Measurements from ENCODE around the gene AFF2. TPM values are rescaled to one million over a fixed set of nuclear protein-coding genes. Genes with fewer than 3 reads are reported as not detected.

The AFF2 gene
- total and polyA plus RNA-seq, 10 donors = 0.04 to 26.6 (median 8.7) TPM

DNA sequence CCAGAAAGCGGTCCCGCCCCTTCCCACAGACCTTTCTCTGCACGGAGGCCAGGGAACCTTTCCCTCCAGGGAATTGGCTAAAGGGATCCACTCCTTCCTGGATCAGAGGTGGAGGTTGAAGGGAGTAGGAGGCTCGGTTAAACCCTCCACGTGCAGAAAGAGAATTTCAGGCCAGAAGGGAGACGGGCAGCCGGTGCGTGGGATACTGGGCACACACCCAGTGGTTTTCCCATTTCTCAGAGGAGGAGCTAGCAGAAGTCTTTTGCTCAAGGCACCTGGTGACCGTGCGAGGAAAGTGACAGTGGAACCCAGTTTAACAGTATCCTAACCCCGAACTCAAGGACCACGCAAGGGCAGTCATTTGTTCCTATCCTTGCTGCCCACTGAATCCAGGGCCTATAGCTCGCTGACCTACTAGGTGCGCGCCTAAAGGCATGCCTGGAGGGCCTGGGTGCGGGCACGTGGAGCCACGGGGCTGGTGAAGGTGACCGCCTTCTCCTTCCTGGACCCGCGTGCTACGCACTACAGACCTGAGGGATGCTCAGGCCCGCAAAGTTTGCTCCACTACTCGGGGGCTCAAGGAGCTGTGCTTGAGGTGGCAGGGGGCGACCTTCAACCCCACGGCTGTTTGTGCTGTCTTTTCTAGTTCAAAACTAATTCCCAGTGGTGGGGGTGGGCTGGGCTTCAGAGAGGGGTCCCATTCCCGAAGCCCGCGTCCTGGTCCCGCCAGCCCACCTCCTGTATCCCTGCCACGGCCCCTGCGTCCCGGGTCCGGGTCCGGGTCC lies 587 bp upstream of the AFF2 start:
- no peak overlapping the region for H3K27ac ChIP-seq
- H3K27me3 ChIP-seq (replicated peaks in 1 of 7) = peaks cover 0 to 49% (median 28%) of the 10 kb centered on the region in 7 donors
- H3K9me3 ChIP-seq = no peaks in the 10 kb centered on the region
- TF ChIP-seq POLR2AphosphoS5 (IDR thresholded peaks at IDR 0.05) = no peak
- no peak for TF ChIP-seq POLR2A (IDR thresholded peaks at IDR 0.05)
- TF ChIP-seq, protein P1, sequence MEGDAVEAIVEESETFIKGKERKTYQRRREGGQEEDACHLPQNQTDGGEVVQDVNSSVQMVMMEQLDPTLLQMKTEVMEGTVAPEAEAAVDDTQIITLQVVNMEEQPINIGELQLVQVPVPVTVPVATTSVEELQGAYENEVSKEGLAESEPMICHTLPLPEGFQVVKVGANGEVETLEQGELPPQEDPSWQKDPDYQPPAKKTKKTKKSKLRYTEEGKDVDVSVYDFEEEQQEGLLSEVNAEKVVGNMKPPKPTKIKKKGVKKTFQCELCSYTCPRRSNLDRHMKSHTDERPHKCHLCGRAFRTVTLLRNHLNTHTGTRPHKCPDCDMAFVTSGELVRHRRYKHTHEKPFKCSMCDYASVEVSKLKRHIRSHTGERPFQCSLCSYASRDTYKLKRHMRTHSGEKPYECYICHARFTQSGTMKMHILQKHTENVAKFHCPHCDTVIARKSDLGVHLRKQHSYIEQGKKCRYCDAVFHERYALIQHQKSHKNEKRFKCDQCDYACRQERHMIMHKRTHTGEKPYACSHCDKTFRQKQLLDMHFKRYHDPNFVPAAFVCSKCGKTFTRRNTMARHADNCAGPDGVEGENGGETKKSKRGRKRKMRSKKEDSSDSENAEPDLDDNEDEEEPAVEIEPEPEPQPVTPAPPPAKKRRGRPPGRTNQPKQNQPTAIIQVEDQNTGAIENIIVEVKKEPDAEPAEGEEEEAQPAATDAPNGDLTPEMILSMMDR (IDR thresholded peaks at IDR 0.05 in 8 of 11, conservative IDR thresholded peaks at IDR 0.05 in 3 of 11) = no peak
- DNase-seq = peak; percentile 74
- peaks cover 0 to 20% (median 12%) of the 10 kb centered on the region in 6 donors for H3K4me1 ChIP-seq
- WGBS, 5 donors = 56 to 78% (median 71%) methylated on average over 22 to 35 of the region's 35 CpGs
- intact Hi-C loops (cut with DNase I; ENCODE audit: low total_unique reads) = no loop called here
- no peaks in the 10 kb centered on the region for H3K36me3 ChIP-seq
- H3K4me3 ChIP-seq = peak overlapping the region in 2 of 8 donors; percentile 17 to 70

DNA sequence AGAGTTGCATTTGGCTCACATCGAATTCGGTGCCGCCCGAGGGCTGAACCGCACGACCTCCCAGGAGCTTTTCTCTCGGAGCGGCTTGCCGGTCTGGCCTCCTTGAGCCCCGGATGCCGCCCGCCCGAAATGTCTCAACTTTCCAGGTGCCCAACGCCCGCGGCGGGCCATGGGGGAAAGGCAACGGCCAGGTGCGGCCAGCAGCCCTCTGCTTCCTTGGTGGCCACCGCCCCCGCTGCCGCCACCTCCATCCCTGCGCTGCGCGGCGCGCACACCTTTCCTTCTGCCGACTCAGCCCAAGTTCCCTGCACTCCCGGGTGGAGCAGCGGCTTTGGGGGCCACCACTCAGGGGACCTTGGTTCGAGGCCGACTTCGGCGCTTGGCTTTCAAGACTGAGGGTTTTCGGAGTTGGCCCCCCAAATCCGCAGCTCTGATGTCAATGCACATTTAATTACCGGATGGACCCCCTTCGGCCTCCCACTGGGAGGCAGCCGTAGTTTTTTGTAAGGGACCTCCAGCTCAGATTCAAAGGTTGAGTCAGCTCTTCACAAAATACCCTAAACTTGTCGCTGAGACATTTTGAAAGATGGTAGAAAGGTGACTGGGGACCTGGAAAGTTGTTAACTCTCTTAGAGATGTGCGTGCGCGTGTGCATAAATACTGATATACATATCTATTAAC lies 1.1 kb downstream of the AFF2 start:
- WGBS, 5 donors = 2 to 42% (median 4%) methylated on average over 9 to 43 of the region's 43 CpGs
- Histone ChIP-seq H3K27ac (peak overlapping the region in 3 of 8 donors; percentile 21 to 64 (median 46)), H3K27me3 (replicated peaks in 1 of 7) (peaks cover 0 to 49% (median 28%) of the 10 kb centered on the region in 7 donors), H3K4me3 (peak overlapping the region; percentile 25 to 70 (median 38)), H3K9me3 (no peaks in the 10 kb centered on the region), H3K36me3 (no peaks in the 10 kb centered on the region), H3K4me1 (peaks cover 0 to 20% (median 12%) of the 10 kb centered on the region in 6 donors)
- DNase-seq = peak; percentile 81
- TF ChIP-seq, protein P1 (IDR thresholded peaks at IDR 0.05 in 8 of 11, conservative IDR thresholded peaks at IDR 0.05 in 3 of 11) = no peak
- no peak for TF ChIP-seq POLR2AphosphoS5 (IDR thresholded peaks at IDR 0.05)
- TF ChIP-seq POLR2A (IDR thresholded peaks at IDR 0.05) = no peak
- intact Hi-C loops (cut with DNase I; ENCODE audit: low total_unique reads) = no loop called here

DNA sequence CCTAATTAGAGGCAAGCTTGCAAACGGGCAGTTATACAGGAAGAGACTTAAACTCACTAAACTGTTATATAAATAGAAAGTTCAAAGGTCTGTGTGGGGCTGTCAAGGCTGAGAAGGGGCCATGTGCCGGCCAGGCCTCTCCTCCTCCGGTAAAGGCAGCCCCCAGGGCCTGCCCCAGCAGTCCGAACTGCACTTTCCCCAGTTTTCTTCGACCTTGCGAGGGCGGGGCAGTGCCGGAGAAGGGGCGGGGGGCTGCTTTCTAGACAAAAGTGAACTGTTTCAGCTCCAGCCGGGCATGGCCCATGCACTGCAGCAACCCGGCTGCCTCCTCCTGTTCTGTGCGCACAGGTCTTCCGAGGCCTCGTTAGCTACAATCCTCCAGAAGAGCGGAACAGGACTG lies 4.1 kb downstream of the AFF2 start:
- WGBS, 5 donors = 59 to 78% (median 64%) methylated on average over 14 to 15 of the region's 15 CpGs
- H3K27me3 ChIP-seq (replicated peaks in 1 of 7) = peaks cover 0 to 53% (median 28%) of the 10 kb centered on the region in 7 donors
- intact Hi-C loops (cut with DNase I; ENCODE audit: low total_unique reads) = no loop called here
- no peaks in the 10 kb centered on the region for H3K9me3 ChIP-seq
- TF ChIP-seq POLR2A (IDR thresholded peaks at IDR 0.05) = no peak
- no peak for TF ChIP-seq POLR2AphosphoS5 (IDR thresholded peaks at IDR 0.05)
- TF ChIP-seq, protein P1 (IDR thresholded peaks at IDR 0.05 in 8 of 11, conservative IDR thresholded peaks at IDR 0.05 in 3 of 11) = no peak
- peaks cover 0 to 20% (median 12%) of the 10 kb centered on the region in 6 donors for H3K4me1 ChIP-seq
- no peak overlapping the region for H3K4me3 ChIP-seq
- no peak overlapping the region for H3K27ac ChIP-seq
- no peaks in the 10 kb centered on the region for H3K36me3 ChIP-seq
- peak; percentile 58 for DNase-seq

DNA sequence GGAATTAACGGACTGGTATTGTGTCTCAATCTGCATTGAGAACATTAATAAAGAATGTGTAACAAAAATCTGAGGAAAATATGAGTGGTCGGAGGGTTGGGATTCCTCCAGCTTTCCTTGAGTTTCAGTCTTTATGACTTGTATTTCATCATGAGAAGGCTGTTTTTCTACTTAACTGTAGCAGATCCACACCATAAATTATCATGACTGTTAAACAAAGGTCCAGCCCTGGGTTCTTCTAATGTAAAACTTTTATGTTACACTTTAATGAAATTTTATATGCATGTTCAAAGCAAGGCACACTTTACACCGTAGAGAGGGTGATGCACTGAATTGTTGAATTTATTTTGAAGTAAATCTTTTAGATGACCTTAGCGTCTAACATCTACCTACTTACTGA lies 7.0 kb downstream of the AFF2 start:
- Histone ChIP-seq H3K4me3 (no peak overlapping the region), H3K27ac (no peak overlapping the region), H3K36me3 (no peaks in the 10 kb centered on the region), H3K9me3 (no peaks in the 10 kb centered on the region), H3K4me1 (peaks cover 0 to 5% (median 0%) of the 10 kb centered on the region in 6 donors), H3K27me3 (replicated peaks in 1 of 7) (peaks cover 0 to 38% (median 16%) of the 10 kb centered on the region in 7 donors)
- TF ChIP-seq POLR2AphosphoS5 (IDR thresholded peaks at IDR 0.05) = no peak
- TF ChIP-seq POLR2A (IDR thresholded peaks at IDR 0.05) = no peak
- TF ChIP-seq, protein P1 (IDR thresholded peaks at IDR 0.05 in 8 of 11, conservative IDR thresholded peaks at IDR 0.05 in 3 of 11) = no peak
- 71 to 94% (median 83%) methylated on average over 4 of the region's 4 CpGs for WGBS, 5 donors
- intact Hi-C loops (cut with DNase I; ENCODE audit: low total_unique reads) = no loop called here
- no peak for DNase-seq
